Gastrocnemius medialis (tissue), 4 donors: ENCODE results near the gene NPEPPS.
A peak's percentile ranks its signal among the peaks of the same experiment; 100 is the strongest.

Experiments used
- POLR2A ChIP-seq, 2 donors: fragments of 450-650 bp; IDR thresholded peaks; one replicate each; pipeline ENCODE4 v1.6.1; 2017; ENCODE audit warnings: antibody characterized with exemption in 2 of 2, mild to moderate bottlenecking in 2 of 2, moderate library complexity in 2 of 2
- TF ChIP-seq, protein P1 (sequence below), 5 experiments: fragments of 450-650 bp in 3 of 5; fragments of 200-600 bp in 2 of 5; sonication (generic) in 2 of 5; IDR thresholded peaks in 4 of 5; conservative IDR thresholded peaks in 1 of 5; 1 replicate in 4 of 5; 2 replicates in 1 of 5; pipeline ENCODE4 v1.5.1; 2016 to 2019; ENCODE audit warnings: antibody characterized with exemption in 5 of 5, mild to moderate bottlenecking in 3 of 5, moderate library complexity in 3 of 5

GRCh38 chr17:47621293-47622179 is 90.6 kb downstream of the NPEPPS start:
- no peak for TF ChIP-seq POLR2A (IDR thresholded peaks at IDR 0.05)
- TF ChIP-seq, protein P1, sequence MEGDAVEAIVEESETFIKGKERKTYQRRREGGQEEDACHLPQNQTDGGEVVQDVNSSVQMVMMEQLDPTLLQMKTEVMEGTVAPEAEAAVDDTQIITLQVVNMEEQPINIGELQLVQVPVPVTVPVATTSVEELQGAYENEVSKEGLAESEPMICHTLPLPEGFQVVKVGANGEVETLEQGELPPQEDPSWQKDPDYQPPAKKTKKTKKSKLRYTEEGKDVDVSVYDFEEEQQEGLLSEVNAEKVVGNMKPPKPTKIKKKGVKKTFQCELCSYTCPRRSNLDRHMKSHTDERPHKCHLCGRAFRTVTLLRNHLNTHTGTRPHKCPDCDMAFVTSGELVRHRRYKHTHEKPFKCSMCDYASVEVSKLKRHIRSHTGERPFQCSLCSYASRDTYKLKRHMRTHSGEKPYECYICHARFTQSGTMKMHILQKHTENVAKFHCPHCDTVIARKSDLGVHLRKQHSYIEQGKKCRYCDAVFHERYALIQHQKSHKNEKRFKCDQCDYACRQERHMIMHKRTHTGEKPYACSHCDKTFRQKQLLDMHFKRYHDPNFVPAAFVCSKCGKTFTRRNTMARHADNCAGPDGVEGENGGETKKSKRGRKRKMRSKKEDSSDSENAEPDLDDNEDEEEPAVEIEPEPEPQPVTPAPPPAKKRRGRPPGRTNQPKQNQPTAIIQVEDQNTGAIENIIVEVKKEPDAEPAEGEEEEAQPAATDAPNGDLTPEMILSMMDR (IDR thresholded peaks at IDR 0.05 in 4 of 5, conservative IDR thresholded peaks at IDR 0.05 in 1 of 5) = peak in 1 of 5 experiments; percentile 13
